RWPE1 (cell line): Measurements from ENCODE around the gene OTUD7B.

ENCODE experiments used
- CTCF ChIA-PET: fragments of 350-600 bp; sonication (Branson Sonifier 250); formaldehyde crosslinking; extraction: SDS; loops from one replicate; lab custom pipeline; 2021; lab: Yijun Ruan, JAX
- POLR2A ChIA-PET: fragments of 400-600 bp; formaldehyde crosslinking; extraction: SDS; loops from one replicate; lab custom pipeline; 2020; ENCODE audit warnings: antibody characterized with exemption; ENCODE audit not compliant: low non-redundant PET; lab: Yijun Ruan, JAX
- DNase-seq: peaks from one replicate; pipeline ENCODE4 v3.0.0; 2012; ENCODE audit warnings: low spot score
- H3K27ac ChIP-seq: fragments of 450-650 bp; 2 replicates; pipeline ENCODE4 v1.5.1; 2017
- TF ChIP-seq, protein P1 (sequence below): fragments of 450-650 bp; conservative IDR thresholded peaks from 2 replicates; pipeline ENCODE4 v1.5.1; 2017; ENCODE audit warnings: low read depth, mild to moderate bottlenecking

Gene OTUD7B

DNA sequence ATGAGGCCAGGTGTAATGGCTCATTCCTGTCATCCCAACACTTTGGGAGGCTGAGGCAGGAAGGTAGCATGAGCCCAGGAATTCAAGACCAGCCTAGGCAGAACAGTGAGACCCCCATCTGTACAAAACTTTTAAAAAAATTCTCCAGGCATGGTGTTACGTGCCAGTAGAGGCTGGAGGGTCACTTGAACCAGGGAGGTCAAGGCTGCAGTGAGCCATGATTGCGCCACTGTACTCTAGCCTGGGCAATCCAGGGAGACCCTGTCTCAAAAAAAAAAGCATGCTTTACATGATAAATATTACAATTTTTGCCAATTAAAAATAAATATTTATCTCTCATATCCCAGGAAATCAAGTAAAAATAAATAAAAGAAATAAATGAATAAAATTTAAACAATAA lies 39.4 kb upstream of the OTUD7B start:
- CTCF ChIA-PET = interaction anchor here (0.5 to 1.0 kb wide), 9 partner anchors 40 to 149 kb away, joined by 3 to 14 read pairs (median 3); no protein-coding TSS in a partner anchor
- POLR2A ChIA-PET = no interaction called here
- TF ChIP-seq, protein P1, sequence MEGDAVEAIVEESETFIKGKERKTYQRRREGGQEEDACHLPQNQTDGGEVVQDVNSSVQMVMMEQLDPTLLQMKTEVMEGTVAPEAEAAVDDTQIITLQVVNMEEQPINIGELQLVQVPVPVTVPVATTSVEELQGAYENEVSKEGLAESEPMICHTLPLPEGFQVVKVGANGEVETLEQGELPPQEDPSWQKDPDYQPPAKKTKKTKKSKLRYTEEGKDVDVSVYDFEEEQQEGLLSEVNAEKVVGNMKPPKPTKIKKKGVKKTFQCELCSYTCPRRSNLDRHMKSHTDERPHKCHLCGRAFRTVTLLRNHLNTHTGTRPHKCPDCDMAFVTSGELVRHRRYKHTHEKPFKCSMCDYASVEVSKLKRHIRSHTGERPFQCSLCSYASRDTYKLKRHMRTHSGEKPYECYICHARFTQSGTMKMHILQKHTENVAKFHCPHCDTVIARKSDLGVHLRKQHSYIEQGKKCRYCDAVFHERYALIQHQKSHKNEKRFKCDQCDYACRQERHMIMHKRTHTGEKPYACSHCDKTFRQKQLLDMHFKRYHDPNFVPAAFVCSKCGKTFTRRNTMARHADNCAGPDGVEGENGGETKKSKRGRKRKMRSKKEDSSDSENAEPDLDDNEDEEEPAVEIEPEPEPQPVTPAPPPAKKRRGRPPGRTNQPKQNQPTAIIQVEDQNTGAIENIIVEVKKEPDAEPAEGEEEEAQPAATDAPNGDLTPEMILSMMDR = no peak
- H3K27ac ChIP-seq = no peak overlapping the region
- no peak for DNase-seq

- CTCF ChIA-PET = no interaction called here
- no peak for DNase-seq
- H3K27ac ChIP-seq = no peak overlapping the region
- TF ChIP-seq, protein P1 = no peak
- POLR2A ChIA-PET = no interaction called here
Measured at GRCh38 chr1:150034336-150034735, 23.8 kb upstream of the OTUD7B start.

- CTCF ChIA-PET = no interaction called here
- TF ChIP-seq, protein P1 = no peak
- DNase-seq = no peak
- H3K27ac ChIP-seq = no peak overlapping the region
- POLR2A ChIA-PET = no interaction called here
Measured at GRCh38 chr1:150028322-150028721, 17.8 kb upstream of the OTUD7B start.

- no peak for DNase-seq
- no peak overlapping the region for H3K27ac ChIP-seq
- ChIA-PET POLR2A (no interaction called here), CTCF (no interaction called here)
- TF ChIP-seq, protein P1 = no peak
Measured at GRCh38 chr1:150024156-150024555, 13.6 kb upstream of the OTUD7B start.

- ChIA-PET POLR2A (no interaction called here), CTCF (no interaction called here)
Measured at GRCh38 chr1:150022357-150022756, 11.8 kb upstream of the OTUD7B start.

DNA sequence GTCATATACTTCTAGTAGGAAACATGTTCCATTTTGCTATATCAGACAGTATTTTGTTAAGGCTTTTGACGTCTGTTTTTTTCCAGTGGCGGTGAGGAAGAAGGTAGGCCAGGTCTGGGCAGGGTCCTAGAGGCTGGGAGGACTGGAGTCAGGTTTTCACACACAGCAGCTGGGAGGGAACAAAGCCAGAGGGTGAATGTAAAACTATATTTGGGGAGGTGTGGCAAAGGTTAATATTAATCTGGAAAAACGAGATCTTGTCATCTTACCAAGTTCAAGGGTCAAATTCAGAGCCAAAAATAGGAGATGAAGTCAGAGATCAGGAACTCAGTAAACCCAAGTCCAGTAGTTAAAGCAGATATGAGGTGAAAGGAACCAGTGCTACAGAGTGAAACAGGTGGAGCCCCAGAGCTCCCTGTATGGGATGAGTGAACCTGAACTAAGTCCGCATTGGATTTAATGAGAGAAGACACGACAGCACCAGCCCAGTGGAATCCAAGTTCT lies 10.7 kb upstream of the OTUD7B start:
- TF ChIP-seq, protein P1 = no peak
- CTCF ChIA-PET = no interaction called here
- POLR2A ChIA-PET = no interaction called here
- no peak overlapping the region for H3K27ac ChIP-seq
- no peak for DNase-seq

More at GRCh38 chr1:150022357-150022756, 11.8 kb upstream of the OTUD7B start:
- no peak for DNase-seq
- no peak overlapping the region for H3K27ac ChIP-seq
- TF ChIP-seq, protein P1 = no peak
